Activated CD8-positive, alpha-beta memory T cell treated with anti-CD3 and anti-CD28 coated beads, Interleukin-2, amount 50 U/mL, for 4 hours (primary cell): ENCODE results near the gene MAJIN.
"Not testable (repeated sequence)": the region's sequence is repeated elsewhere in the genome, so short reads cannot be mapped to it uniquely, and the experiment has no call there.

Source experiments
- DNase-seq: peaks from one replicate; pipeline ENCODE4 v3.0.0-alpha.2; 2020

The MAJIN gene, protein sequence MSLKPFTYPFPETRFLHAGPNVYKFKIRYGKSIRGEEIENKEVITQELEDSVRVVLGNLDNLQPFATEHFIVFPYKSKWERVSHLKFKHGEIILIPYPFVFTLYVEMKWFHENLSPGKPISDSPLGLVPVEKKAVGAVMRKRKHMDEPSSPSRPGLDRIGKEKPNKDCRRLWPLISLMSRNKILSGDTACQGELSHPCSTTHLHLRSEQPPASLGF

DNA sequence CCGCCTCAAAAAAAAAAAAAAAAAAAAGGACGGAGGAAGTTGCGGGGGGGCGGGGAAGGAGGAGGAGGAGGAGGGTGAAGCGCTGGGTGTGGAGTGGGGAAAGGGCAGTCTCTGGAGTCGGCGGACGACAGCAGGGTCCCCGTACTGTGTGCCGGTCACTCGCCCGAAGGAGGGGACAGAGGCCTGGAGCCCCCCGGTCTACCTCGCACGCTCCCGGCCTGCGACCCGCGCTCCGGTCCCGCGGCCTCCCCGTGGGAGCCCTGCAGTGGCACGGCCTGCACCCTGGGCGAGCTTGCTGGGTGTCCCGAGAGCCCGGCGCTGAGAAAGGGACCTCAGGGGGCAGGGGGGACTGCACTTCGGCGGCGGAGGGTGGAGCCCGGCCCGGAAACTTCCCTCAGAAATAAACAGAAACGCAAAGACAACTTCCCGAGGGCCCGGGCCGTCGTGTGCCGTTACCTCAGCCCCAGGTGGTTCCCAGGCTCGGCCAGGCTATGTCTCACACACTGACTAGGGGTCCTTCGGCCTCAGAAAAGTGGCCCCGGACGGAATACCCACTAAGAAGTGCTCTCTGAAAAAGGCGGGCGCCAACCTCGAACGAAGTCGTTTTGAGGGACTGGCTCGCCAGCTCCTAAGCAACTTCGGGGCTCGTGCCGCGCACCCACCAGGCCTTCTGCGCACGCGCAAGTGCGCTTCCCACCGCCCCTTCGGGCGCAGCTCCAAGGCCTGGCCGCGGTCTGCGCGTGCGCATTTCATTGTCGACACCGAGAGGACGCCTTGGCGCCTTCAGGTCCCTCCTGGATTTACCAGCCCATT lies at the start of gene MAJIN:
Gene MAJIN (minus strand): TSS at position 688 of the 813 bp plus-strand sequence. CDS start 12,703 bp downstream, outside the sequence.
- peak; percentile 85 for DNase-seq

- no peak for DNase-seq
Observed at GRCh38 chr11:65021509-65021908, 49.6 kb upstream of the MAJIN start.

DNA sequence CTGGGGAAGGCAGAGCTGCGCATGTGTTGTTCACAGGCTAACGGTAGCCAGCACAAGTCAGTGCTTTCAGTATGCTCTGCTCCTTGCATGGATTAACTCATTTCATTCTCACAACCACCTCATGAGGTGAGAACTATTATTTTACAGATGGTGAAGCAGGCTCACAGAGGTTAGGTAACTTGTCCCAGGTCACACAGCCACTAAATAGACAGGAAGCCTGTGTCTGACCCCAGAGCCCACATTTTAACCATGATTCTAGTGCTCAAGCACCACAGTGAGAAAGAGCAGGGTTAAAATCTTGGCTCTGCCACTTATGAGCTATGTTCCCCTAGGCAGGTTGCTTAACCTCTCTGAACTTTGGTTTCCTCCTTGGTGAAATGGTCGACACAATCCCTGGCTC lies 49.1 kb upstream of the MAJIN start:
- DNase-seq: no peak

DNA sequence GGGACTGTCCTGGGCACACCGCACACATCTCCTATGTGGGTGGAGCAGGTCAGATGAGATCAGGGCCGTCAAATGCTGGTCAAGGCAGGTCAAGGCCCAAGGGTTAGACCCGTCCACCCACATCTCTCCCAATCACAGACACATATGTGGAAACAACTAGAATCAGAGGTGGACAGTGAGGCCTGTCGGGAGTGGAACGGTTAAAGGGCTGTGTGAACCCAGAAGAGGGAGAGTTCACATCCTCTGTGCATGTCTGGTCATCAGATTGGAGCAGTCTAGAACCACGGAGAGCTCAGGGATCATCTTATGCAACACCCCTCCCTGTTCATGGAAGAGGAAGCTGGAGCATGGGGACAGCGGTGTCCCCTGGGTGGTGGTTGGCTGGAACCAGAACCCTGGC lies 47.9 kb upstream of the MAJIN start:
- no peak for DNase-seq

DNA sequence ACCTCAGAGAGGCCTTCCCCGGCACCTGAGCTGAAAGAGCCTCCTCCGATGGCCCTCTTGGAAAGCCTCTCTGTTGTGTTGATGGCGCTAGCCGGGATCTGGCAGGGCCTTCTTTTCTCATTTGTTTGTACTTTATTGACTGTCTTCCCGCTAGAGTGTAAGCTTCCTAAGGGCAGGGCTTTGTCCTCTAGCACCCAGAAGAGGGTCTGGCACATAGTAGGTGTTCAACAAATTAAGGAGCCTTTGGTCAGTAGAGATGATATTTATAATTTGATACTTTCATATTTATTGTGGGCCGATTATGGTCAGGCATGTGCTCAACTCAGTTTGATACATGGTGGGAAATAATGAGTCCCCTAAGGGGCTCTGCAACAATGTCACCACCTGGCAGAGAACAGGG lies 46.0 kb upstream of the MAJIN start:
- DNase-seq: no peak

DNA sequence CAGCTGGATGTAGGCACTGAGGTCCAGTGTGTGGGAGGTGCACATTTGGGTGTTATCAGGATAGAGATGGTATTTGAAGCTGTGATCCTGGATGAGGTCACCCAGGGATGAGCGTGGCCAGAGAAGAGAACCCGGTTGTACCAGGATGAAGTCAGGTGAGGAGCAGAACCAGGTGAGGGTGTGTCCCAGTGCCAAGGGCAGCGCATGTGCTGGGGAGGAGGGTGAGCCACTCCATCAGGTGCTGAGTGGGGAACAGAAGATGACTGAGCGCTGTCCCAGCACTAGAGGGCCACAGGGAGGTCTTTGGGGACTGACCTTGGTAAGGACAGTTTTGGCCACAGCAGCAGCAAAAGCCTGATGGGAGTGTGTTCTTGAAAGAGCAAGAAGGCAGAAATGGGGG lies 44.8 kb upstream of the MAJIN start:
- no peak for DNase-seq

GRCh38 chr11:65014726-65015227 lies 42.9 kb upstream of the MAJIN start:
- DNase-seq: no peak

DNA sequence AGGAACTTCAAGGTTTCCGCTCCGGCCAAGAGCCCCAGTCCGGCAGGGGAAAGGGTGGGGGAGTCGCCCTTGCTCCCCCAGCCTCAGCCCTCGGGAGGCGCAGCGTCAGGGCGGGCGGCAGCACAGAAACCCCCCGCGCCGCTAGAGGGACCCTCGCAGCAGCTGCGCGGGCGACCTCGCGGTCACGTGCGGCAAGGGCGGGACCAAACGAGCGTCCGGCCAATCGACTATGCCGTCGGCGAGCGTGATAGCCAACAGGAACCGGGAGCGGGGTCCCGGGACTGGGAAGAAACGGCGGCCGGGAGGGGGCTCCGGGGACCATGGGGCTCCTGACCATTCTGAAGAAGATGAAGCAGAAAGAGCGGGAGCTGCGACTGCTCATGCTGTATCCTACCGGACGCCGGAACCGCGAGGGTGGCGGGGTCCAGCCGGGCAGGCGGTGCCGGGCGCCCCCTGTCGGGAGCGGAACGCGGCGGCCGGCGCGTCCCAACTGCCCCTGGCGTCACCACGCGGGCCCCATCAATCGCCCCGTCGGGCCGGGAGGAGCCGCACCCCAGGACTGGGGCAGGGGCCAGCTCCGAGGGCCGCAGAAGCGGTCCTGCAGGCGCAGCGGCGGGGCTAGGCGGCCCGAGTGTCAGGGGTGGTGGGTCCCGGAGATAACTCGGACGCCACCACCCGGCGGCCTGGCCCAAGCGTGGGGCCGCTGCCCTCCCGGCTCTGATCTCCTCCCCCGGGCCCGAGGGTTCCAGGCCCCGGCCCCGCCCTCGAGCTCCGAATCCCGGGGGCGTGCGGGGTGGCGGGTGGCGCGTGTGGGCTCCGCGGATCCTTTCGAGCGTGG lies 42.2 kb upstream of the MAJIN start, which contains the start of gene ARL2:
Gene ARL2 (plus strand): TSS at position 273 of the 838 bp plus-strand sequence. CDS start 48 bp downstream, at position 321.
- peak; percentile 90 for DNase-seq

DNA sequence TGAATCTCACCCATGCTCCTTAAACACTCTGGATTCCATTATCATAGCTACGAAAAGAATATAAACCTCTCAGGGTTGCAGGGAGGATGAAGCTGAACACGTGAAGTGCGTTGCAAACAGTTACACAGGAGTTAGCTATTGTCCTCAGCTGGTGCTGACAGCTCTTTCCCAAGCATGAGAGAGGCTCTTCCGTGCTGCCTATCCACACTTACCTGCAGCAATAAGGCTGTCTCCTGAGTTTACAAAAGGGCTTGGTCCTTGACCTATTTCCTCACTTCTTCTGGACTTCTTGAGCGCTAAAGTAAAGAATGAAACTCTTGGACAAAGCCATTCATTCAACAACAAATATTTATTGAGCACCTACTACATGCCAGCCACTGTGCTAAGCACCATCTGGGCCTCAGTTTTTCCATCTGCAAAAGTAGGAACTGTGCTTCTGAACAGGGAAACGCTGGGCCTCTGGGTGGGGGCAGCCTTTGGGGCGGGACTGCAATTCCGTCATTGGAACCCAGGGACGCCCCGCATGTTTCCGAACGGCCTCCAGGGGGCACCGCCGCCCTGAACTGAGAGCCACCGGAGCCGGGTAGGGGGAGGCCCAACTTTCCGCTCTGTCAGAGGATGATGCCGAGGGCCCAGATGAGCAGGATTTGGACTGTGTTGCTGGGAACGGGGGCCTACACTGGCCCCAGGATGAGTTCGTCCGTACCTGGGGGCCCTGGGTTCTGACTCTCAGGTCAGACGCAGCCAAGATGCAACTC lies 41.4 kb upstream of the MAJIN start:
- DNase-seq: peak; percentile 90

GRCh38 chr11:65008873-65009272 lies 37.0 kb upstream of the MAJIN start:
- DNase-seq: no peak

DNA sequence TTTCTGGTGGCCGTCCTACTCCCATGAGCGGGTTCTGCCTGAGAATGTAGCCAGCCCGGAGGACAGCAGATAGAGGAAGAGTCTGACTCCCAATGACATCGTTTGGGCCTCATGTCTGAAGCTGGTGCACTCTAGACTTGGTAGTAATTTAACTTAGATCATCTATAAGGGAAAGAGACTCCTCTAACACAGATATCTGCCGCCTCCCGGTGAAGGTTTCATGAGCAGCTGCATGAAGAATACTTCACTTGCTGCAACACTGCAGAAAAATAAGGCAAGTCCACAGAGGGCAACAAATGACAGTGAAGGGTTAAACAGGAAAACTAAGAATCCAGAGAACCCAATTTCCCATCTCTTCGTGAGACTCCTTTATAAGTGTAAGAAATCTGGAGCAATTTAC lies 36.1 kb upstream of the MAJIN start:
- no peak for DNase-seq

GRCh38 chr11:65003968-65004367 lies 32.1 kb upstream of the MAJIN start:
- not testable (repeated sequence) for DNase-seq

DNA sequence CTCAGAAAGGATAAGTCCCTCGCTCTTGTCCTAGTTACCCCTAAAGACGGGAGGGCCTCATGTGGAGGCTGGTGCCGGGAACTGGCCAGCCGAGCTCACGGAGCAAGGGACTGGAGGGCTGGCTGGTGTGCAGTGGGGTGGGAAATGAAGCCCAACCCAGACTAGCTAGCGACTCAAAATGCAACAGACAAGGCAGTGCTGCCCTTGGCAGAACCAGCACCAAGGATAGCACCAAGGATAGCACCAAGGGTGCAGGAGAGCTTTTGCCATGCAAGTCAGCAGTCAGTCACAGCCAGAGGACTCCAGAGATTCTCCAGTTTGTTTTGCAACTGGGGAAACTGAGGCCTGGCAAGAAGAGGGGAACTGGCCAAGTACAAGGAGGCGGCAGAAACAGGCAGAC lies 31.4 kb upstream of the MAJIN start:
- DNase-seq: no peak

DNA sequence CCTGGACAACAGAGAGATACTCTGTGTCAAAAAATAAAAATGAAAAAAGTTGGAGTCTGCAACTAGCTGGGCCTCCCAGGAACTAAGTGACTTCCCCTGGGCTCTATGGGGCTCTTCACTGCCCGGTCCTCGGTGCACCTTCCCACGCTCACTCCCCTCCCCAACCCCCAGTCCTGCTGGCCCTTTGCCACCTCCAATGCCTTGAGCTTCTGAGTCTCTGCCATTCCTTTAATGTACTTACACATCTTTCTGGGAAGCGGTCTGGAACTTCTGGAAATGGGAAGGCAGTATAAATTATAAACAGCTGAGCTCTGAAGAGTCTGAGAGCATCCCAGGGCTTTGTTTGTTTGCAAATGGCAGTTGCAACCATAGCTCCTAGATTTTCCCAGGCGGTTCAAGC lies 30.8 kb upstream of the MAJIN start:
- no peak for DNase-seq

- no peak for DNase-seq
Observed at GRCh38 chr11:64999478-64999877, 27.6 kb upstream of the MAJIN start.

GRCh38 chr11:64998690-64999431 lies 27.0 kb upstream of the MAJIN start:
- DNase-seq: no peak

GRCh38 chr11:64998141-64998540 lies 26.2 kb upstream of the MAJIN start:
- no peak for DNase-seq

DNA sequence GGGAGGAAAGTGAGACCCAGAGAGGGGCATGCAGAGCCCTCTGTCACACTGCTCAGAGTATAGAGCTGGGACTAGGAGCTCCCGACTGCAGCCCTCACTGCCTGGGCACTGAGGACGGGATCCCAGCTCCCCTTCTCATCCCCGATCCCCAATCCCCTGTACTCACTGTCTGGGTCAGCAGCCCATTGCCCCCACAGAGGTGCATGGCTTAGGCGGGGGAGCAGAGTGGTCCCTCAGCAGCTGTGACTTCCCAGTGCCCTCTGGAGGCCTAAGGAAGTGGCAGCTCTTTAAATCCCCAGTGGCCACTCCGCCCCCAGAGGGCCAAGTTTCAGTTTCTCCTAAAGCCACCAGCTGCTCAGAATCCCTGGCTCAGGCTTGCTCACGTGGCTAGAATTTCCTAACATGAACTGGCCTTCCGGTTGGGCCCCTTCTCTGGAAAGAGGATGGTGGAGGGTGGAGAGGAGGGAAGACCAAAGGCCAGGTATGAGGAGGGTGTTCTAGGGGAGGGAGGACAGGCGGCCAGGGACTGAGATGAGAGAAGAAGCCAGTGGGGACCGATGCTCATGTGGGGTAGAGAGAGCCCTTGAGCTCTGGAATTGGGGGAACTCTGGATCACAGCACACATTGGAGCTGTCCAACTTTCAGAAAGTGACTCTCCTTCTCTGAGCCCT lies 24.9 kb upstream of the MAJIN start, which contains the start of gene BATF2:
Gene BATF2 (minus strand): TSS at position 262 of the 671 bp plus-strand sequence. CDS start 57 bp downstream, at position 205.
- DNase-seq: no peak

- no peak for DNase-seq
Observed at GRCh38 chr11:64996327-64996709, 24.4 kb upstream of the MAJIN start.

GRCh38 chr11:64994318-64994717 lies 22.4 kb upstream of the MAJIN start:
- no peak for DNase-seq
